Measurements from ENCODE around the gene PIK3C2G.

GRCh38 chr12:18290386-18290785 lies 29.1 kb downstream of the PIK3C2G start:
- TF ChIP-seq CTCF (IDR thresholded peaks at IDR 0.05) (no peak), POLR2A (IDR thresholded peaks at IDR 0.05) (no peak)

All from thyroid gland (tissue), 4 donors.